Liver (tissue), 9 donors: ENCODE measurements around the gene PSMD1. TPM values are rescaled to one million over a fixed set of nuclear protein-coding genes. Genes with fewer than 3 reads are reported as not detected.

ENCODE experiments used
- DNase-seq: peaks from one replicate; pipeline ENCODE4 v3.0.0-alpha.2; 2017; ENCODE audit warnings: low spot score
- H3K27ac ChIP-seq, 2 donors: one replicate each; pipeline ENCODE4 v1.7.0; 2013; ENCODE audit warnings: inconsistent platforms in 2 of 2, low read length in 2 of 2, control low read depth in 1 of 2, low read depth in 1 of 2, mild to moderate bottlenecking in 1 of 2
- H3K27me3 ChIP-seq, 4 donors: one replicate each; pipeline versions ENCODE4 v1.6.1 to v1.7.0; 2013; ENCODE audit warnings: low read length in 3 of 4, inconsistent platforms in 1 of 4, mild to moderate bottlenecking in 1 of 4, moderate library complexity in 1 of 4; ENCODE audit not compliant: control insufficient read depth in 4 of 4, insufficient read depth in 4 of 4
- H3K36me3 ChIP-seq, 4 donors: one replicate each; pipeline versions ENCODE4 v1.6.1 to v1.7.0; 2013; ENCODE audit warnings: low read length in 3 of 4, mild to moderate bottlenecking in 3 of 4, low read depth in 1 of 4, moderate library complexity in 1 of 4; ENCODE audit not compliant: control insufficient read depth in 4 of 4, insufficient read depth in 3 of 4
- H3K4me1 ChIP-seq, 4 donors: one replicate each; pipeline versions ENCODE4 v1.6.1 to v1.7.0; 2013; ENCODE audit warnings: low read length in 3 of 4, mild to moderate bottlenecking in 3 of 4, moderate library complexity in 1 of 4; ENCODE audit not compliant: control insufficient read depth in 4 of 4, insufficient read depth in 4 of 4
- H3K4me3 ChIP-seq, 3 donors: one replicate each; pipeline versions ENCODE4 v1.6.1 to v1.7.0; 2013; ENCODE audit warnings: low read length in 3 of 3, control low read depth in 1 of 3, low read depth in 1 of 3, mild to moderate bottlenecking in 1 of 3
- H3K9ac ChIP-seq, 2 donors: one replicate each; pipeline ENCODE4 v1.7.0; 2013; ENCODE audit warnings: low read length in 2 of 2, mild to moderate bottlenecking in 2 of 2, moderate library complexity in 2 of 2, control low read depth in 1 of 2, low read depth in 1 of 2
- H3K9me3 ChIP-seq, 4 donors: one replicate each; pipeline versions ENCODE4 v1.6.1 to v1.7.0; 2013; ENCODE audit warnings: low read length in 3 of 4; ENCODE audit not compliant: control insufficient read depth in 4 of 4
- EGR1 ChIP-seq, 2 donors: IDR thresholded peaks; 2 replicates each; pipeline ENCODE4 v1.6.1; 2016 to 2018; ENCODE audit warnings: antibody characterized with exemption in 2 of 2, low read depth in 2 of 2
- FOXA2 ChIP-seq: IDR thresholded peaks from 2 replicates; pipeline ENCODE4 v1.6.1; 2016; ENCODE audit warnings: antibody characterized with exemption
- NR2F2 ChIP-seq: IDR thresholded peaks from 2 replicates; pipeline ENCODE4 v1.6.1; 2016; ENCODE audit warnings: antibody characterized with exemption
- REST ChIP-seq: IDR thresholded peaks from 2 replicates; pipeline ENCODE4 v1.6.1; 2016; ENCODE audit warnings: antibody characterized with exemption, mild to moderate bottlenecking
- SP1 ChIP-seq: IDR thresholded peaks from 2 replicates; pipeline ENCODE4 v1.6.1; 2018; ENCODE audit warnings: antibody characterized with exemption, mild to moderate bottlenecking
- YY1 ChIP-seq: IDR thresholded peaks from 2 replicates; pipeline ENCODE4 v1.6.1; 2016; ENCODE audit warnings: antibody characterized with exemption, mild to moderate bottlenecking
- WGBS: extraction: QIAGEN DNeasy Blood & Tissue Kit; methylation state at CpG from one replicate; pipeline ENCODE4 v1.1.7; 2013; 5-methylcytosine and 5-hydroxymethylcytosine counted together
- polyA plus RNA-seq, 2 donors: library from polyadenylated mRNA; stranded (reverse) in 1 of 2; unstranded in 1 of 2; fragments of 200-250 nt in 1 of 2; fragments of >200 nt in 1 of 2; fragmentation: Nextera tagmentation in 1 of 2; extraction: Ambion mirVana in 1 of 2; gene quantifications; one replicate each; pipeline versions ENCODE4 v1.2.1 to v1.2.3, GENCODE V29; 2013 to 2015
- total RNA-seq, 2 donors: library from RNA; depleted of rRNA; stranded (reverse); fragments of >200 nt; gene quantifications; one replicate each; pipeline ENCODE4 v1.2.3, GENCODE V29; 2014
- donor health status: healthy.
- donor health status: healthy.
- donor health status: healthy.
- donor health status: healthy.
- donor health status: healthy.

PSMD1 gene
- total and polyA plus RNA-seq, 4 donors: 31.7 to 83.3 (median 68.1) TPM

- WGBS: 58% methylated on average over 22 of the region's 22 CpGs
- TF ChIP-seq REST (no peak), NR2F2 (peak; percentile 25), EGR1 (IDR thresholded peaks at IDR 0.05; ENCODE audit: low read depth in 2 of 2) (no peak)
- DNase-seq: no peak
Observed at GRCh38 chr2:231189571-231190495, 133.2 kb downstream of the PSMD1 start.

GRCh38 chr2:231190531-231191197, 134.0 kb downstream of the PSMD1 start:
- peak overlapping the region in 2 of 3 donors; percentile 35 to 53 for H3K4me3 ChIP-seq
- H3K27me3 ChIP-seq: no peaks in the 10 kb centered on the region
- TF ChIP-seq SP1 (peak; percentile 12), NR2F2 (peak; percentile 42), FOXA2 (no peak), REST (peak; percentile 12), YY1 (peak; percentile 22)
- peak overlapping the region; percentile 81 to 95 for H3K27ac ChIP-seq
- no peak overlapping the region for H3K9ac ChIP-seq
- H3K4me1 ChIP-seq: peaks cover 0 to 11% (median 5%) of the 10 kb centered on the region in 4 donors
- 13% methylated on average over 42 of the region's 42 CpGs for WGBS
- no peaks in the 10 kb centered on the region for H3K36me3 ChIP-seq
- H3K9me3 ChIP-seq: no peaks in the 10 kb centered on the region
- DNase-seq: no peak

More at GRCh38 chr2:231189571-231190495, 133.2 kb downstream of the PSMD1 start:
- no peak overlapping the region for H3K9ac ChIP-seq
- H3K27ac ChIP-seq: peak overlapping the region; percentile 81 to 95
- H3K4me3 ChIP-seq: peak overlapping the region in 2 of 3 donors; percentile 35 to 37
- H3K36me3 ChIP-seq: no peaks in the 10 kb centered on the region
- no peaks in the 10 kb centered on the region for H3K27me3 ChIP-seq
- H3K4me1 ChIP-seq: peaks cover 0 to 11% (median 5%) of the 10 kb centered on the region in 4 donors
- H3K9me3 ChIP-seq: no peaks in the 10 kb centered on the region
